HFF-Myc (cell line): ENCODE results near the gene ZNF423.

ENCODE experiments used
- DNase-seq: peaks from one replicate; pipeline ENCODE4 v3.0.0-alpha.2; 2011; ENCODE audit warnings: low read depth; ENCODE audit errors: extremely low read depth
- H3K4me3 ChIP-seq: replicated peaks from 2 replicates; pipeline ENCODE4 v1.5.1; 2011; ENCODE audit warnings: low read depth, mild to moderate bottlenecking, control low read depth, low read length
- CTCF ChIP-seq: IDR thresholded peaks from 2 replicates; pipeline ENCODE4 v1.5.1; 2012; ENCODE audit warnings: mild to moderate bottlenecking, low read depth, low read length, control low read depth; ENCODE audit errors: missing control alignments

Gene ZNF423

GRCh38 chr16:49701065-49701685 lies 154.7 kb downstream of the ZNF423 start:
- H3K4me3 ChIP-seq = no peak overlapping the region
- DNase-seq = no peak
- no peak for TF ChIP-seq CTCF

- TF ChIP-seq CTCF = no peak
- DNase-seq = no peak
- no peak overlapping the region for H3K4me3 ChIP-seq
Observed at GRCh38 chr16:49700251-49701064, 155.5 kb downstream of the ZNF423 start.

GRCh38 chr16:49699841-49700175 lies 156.1 kb downstream of the ZNF423 start:
- no peak for TF ChIP-seq CTCF
- no peak overlapping the region for H3K4me3 ChIP-seq
- DNase-seq = no peak

GRCh38 chr16:49698931-49699840 lies 156.7 kb downstream of the ZNF423 start:
- TF ChIP-seq CTCF = no peak
- no peak overlapping the region for H3K4me3 ChIP-seq
- no peak for DNase-seq

GRCh38 chr16:49698453-49698815 lies 157.5 kb downstream of the ZNF423 start:
- H3K4me3 ChIP-seq = no peak overlapping the region
- no peak for TF ChIP-seq CTCF
- no peak for DNase-seq

- DNase-seq = no peak
- no peak overlapping the region for H3K4me3 ChIP-seq
- TF ChIP-seq CTCF = no peak
Observed at GRCh38 chr16:49697631-49698452, 158.1 kb downstream of the ZNF423 start.
